Heart left ventricle (tissue), 13 donors: Measurements from ENCODE around the gene SORT1.

Experiments
- CTCF ChIP-seq, 12 donors: fragments of 200-600 bp; sonication (generic) in 4 of 12; IDR thresholded peaks; one replicate each; pipeline versions ENCODE4 v1.5.0 to v1.8.0; 2018 to 2022; ENCODE audit warnings: antibody characterized with exemption in 12 of 12, mild to moderate bottlenecking in 5 of 12
- POLR2A ChIP-seq, 2 donors: fragments of 450-650 bp; IDR thresholded peaks; one replicate each; pipeline ENCODE4 v1.6.1; 2017; ENCODE audit warnings: antibody characterized with exemption in 2 of 2, mild to moderate bottlenecking in 2 of 2, moderate library complexity in 2 of 2
- donor health status: ischemic (EF 13 %, LVEDD 7.1; RV severe dilation, severe dysfunction).
- donor health status: DM: no; HTN: yes; CAD: no.
- donor health status: DM: no; HTN: no; CAD: no.
- donor health status: ischemic (EF 25% LVEDD 6.9; RV normal size, moderate dysfunction).
- donor health status: ischemic (EF 25% LVEDD 5.7; RV mildly dilated, moderate dysfunction).
- donor health status: ischemic (EF 35%, LVEDD 5.7; RV mildly dilated, moderate dysfunction).
- donor health status: nonischemic (EF 11% LVEDD 7.7; RV severe dilation, severe dysfunction).
- donor health status: DM: yes; HTN: yes; CAD: no.
- donor health status: PGD.
- donor health status: ischemic (EF 29% LVEDD 5.4; RV normal size, mild dysfunction).
- donor health status: nonischemic (EF 23%, LVEDD 6.1; RV moderate dilation, normal function).

- TF ChIP-seq POLR2A (IDR thresholded peaks at IDR 0.05) (no peak), CTCF (IDR thresholded peaks at IDR 0.05) (no peak)
Observed at GRCh38 chr1:109391157-109391556, 6.6 kb downstream of the SORT1 start.
